Liver (tissue), 9 donors: ENCODE measurements around the gene NAPSA. TPM values are rescaled to one million over a fixed set of nuclear protein-coding genes. Genes with fewer than 3 reads are reported as not detected.

Experiments
- DNase-seq: peaks from one replicate; pipeline ENCODE4 v3.0.0-alpha.2; 2017; ENCODE audit warnings: low spot score
- H3K27ac ChIP-seq, 2 donors: one replicate each; pipeline ENCODE4 v1.7.0; 2013; ENCODE audit warnings: inconsistent platforms in 2 of 2, low read length in 2 of 2, control low read depth in 1 of 2, low read depth in 1 of 2, mild to moderate bottlenecking in 1 of 2
- H3K27me3 ChIP-seq, 4 donors: one replicate each; pipeline versions ENCODE4 v1.6.1 to v1.7.0; 2013; ENCODE audit warnings: low read length in 3 of 4, inconsistent platforms in 1 of 4, mild to moderate bottlenecking in 1 of 4, moderate library complexity in 1 of 4; ENCODE audit not compliant: control insufficient read depth in 4 of 4, insufficient read depth in 4 of 4
- H3K36me3 ChIP-seq, 4 donors: one replicate each; pipeline versions ENCODE4 v1.6.1 to v1.7.0; 2013; ENCODE audit warnings: low read length in 3 of 4, mild to moderate bottlenecking in 3 of 4, low read depth in 1 of 4, moderate library complexity in 1 of 4; ENCODE audit not compliant: control insufficient read depth in 4 of 4, insufficient read depth in 3 of 4
- H3K4me1 ChIP-seq, 4 donors: one replicate each; pipeline versions ENCODE4 v1.6.1 to v1.7.0; 2013; ENCODE audit warnings: low read length in 3 of 4, mild to moderate bottlenecking in 3 of 4, moderate library complexity in 1 of 4; ENCODE audit not compliant: control insufficient read depth in 4 of 4, insufficient read depth in 4 of 4
- H3K4me3 ChIP-seq, 3 donors: one replicate each; pipeline versions ENCODE4 v1.6.1 to v1.7.0; 2013; ENCODE audit warnings: low read length in 3 of 3, control low read depth in 1 of 3, low read depth in 1 of 3, mild to moderate bottlenecking in 1 of 3
- H3K9ac ChIP-seq, 2 donors: one replicate each; pipeline ENCODE4 v1.7.0; 2013; ENCODE audit warnings: low read length in 2 of 2, mild to moderate bottlenecking in 2 of 2, moderate library complexity in 2 of 2, control low read depth in 1 of 2, low read depth in 1 of 2
- H3K9me3 ChIP-seq, 4 donors: one replicate each; pipeline versions ENCODE4 v1.6.1 to v1.7.0; 2013; ENCODE audit warnings: low read length in 3 of 4; ENCODE audit not compliant: control insufficient read depth in 4 of 4
- EGR1 ChIP-seq, 2 donors: IDR thresholded peaks; 2 replicates each; pipeline ENCODE4 v1.6.1; 2016 to 2018; ENCODE audit warnings: antibody characterized with exemption in 2 of 2, low read depth in 2 of 2
- FOXA1 ChIP-seq: IDR thresholded peaks from 2 replicates; pipeline ENCODE4 v1.6.1; 2016; ENCODE audit warnings: antibody characterized with exemption
- FOXA2 ChIP-seq: IDR thresholded peaks from 2 replicates; pipeline ENCODE4 v1.6.1; 2016; ENCODE audit warnings: antibody characterized with exemption
- GABPA ChIP-seq, 2 donors: IDR thresholded peaks in 1 of 2; conservative IDR thresholded peaks in 1 of 2; 2 replicates each; pipeline ENCODE4 v1.6.1; 2016; ENCODE audit warnings: antibody characterized with exemption in 2 of 2, mild to moderate bottlenecking in 1 of 2, moderate library complexity in 1 of 2
- HNF4A ChIP-seq, 2 donors: conservative IDR thresholded peaks; 2 replicates each; pipeline ENCODE4 v1.6.1; 2016; ENCODE audit warnings: antibody characterized with exemption in 2 of 2, mild to moderate bottlenecking in 2 of 2
- JUND ChIP-seq, 2 donors: IDR thresholded peaks; 2 replicates each; pipeline ENCODE4 v1.6.1; 2016; ENCODE audit warnings: antibody characterized with exemption in 2 of 2
- NR2F2 ChIP-seq: IDR thresholded peaks from 2 replicates; pipeline ENCODE4 v1.6.1; 2016; ENCODE audit warnings: antibody characterized with exemption
- RAD21 ChIP-seq, 2 donors: IDR thresholded peaks; 2 replicates each; pipeline ENCODE4 v1.6.1; 2016; ENCODE audit warnings: antibody characterized with exemption in 2 of 2, mild to moderate bottlenecking in 2 of 2
- TAF1 ChIP-seq: conservative IDR thresholded peaks from 2 replicates; pipeline ENCODE4 v1.6.1; 2016; ENCODE audit warnings: antibody characterized with exemption, mild to moderate bottlenecking
- YY1 ChIP-seq: IDR thresholded peaks from 2 replicates; pipeline ENCODE4 v1.6.1; 2016; ENCODE audit warnings: antibody characterized with exemption, mild to moderate bottlenecking
- WGBS: extraction: QIAGEN DNeasy Blood & Tissue Kit; methylation state at CpG from one replicate; pipeline ENCODE4 v1.1.7; 2013; 5-methylcytosine and 5-hydroxymethylcytosine counted together
- polyA plus RNA-seq, 2 donors: library from polyadenylated mRNA; stranded (reverse) in 1 of 2; unstranded in 1 of 2; fragments of 200-250 nt in 1 of 2; fragments of >200 nt in 1 of 2; fragmentation: Nextera tagmentation in 1 of 2; extraction: Ambion mirVana in 1 of 2; gene quantifications; one replicate each; pipeline versions ENCODE4 v1.2.1 to v1.2.3, GENCODE V29; 2013 to 2015
- total RNA-seq, 2 donors: library from RNA; depleted of rRNA; stranded (reverse); fragments of >200 nt; gene quantifications; one replicate each; pipeline ENCODE4 v1.2.3, GENCODE V29; 2014
- TF ChIP-seq, protein P1 (sequence below): IDR thresholded peaks from 2 replicates; pipeline ENCODE4 v1.6.1; 2016; ENCODE audit warnings: antibody characterized with exemption
- TF ChIP-seq, protein P2 (sequence below): IDR thresholded peaks from 2 replicates; pipeline ENCODE4 v1.6.1; 2016; ENCODE audit warnings: antibody characterized with exemption
- TF ChIP-seq, protein P3 (sequence below): IDR thresholded peaks from 2 replicates; pipeline ENCODE4 v1.6.1; 2016; ENCODE audit warnings: antibody characterized with exemption
- TF ChIP-seq, protein P4 (sequence below): IDR thresholded peaks from 2 replicates; pipeline ENCODE4 v1.6.1; 2016; ENCODE audit warnings: antibody characterized with exemption, mild to moderate bottlenecking
- donor health status: healthy.
- donor health status: healthy.
- donor health status: healthy.
- donor health status: healthy.
- donor health status: healthy.

Gene NAPSA
- total and polyA plus RNA-seq, 4 donors: 0.28 to 0.74 (median 0.54) TPM

DNA sequence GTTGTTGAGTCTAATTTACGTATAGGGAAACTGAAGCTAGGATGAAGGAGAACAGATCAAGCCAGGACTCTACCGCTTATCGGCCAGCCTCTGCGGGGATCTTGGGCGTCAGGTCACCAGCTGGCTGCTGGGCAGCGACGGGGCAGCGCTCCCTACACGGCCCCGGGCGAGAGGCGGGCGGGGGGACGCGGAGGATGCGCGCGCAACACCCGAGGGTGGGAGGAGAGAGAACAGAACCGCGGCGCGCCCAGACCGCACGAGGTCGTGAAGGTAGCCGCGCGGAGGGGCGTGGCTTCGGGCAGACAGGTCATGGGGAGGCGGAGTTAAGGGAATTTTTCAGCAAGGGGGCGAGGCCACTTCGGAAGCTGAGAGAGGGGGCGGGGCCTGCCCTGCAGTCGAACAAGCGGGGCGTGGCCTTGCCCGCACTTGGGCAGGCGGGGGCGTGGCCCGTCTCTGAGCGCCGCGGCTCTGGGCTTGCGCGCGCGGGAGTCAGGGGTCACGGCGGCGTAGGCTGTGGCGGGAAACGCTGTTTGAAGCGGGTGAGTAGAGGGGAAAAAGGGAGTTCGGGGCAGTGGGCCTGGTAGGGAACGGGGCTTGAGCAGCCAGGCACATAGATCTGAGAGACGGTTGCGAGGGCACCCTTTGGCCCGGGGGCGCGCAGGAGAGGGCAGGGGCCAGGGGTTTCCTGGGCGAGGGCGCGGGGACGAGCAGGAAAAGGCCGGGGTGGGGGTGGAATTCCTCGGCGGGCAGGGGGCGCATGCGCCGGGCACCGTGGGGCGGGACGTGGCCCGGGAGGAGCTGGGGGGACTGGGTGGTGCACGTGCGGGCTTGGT, 18.6 kb upstream of the NAPSA start, which contains the start of gene POLD1 (continued):
- no peak for TF ChIP-seq JUND (IDR thresholded peaks at IDR 0.05)
- no peak for TF ChIP-seq FOXA2
- TF ChIP-seq FOXA1: peak; percentile 37
- peak in 1 of 2 donors; percentile 70 for TF ChIP-seq EGR1 (IDR thresholded peaks at IDR 0.05; ENCODE audit: low read depth in 2 of 2)
- TF ChIP-seq YY1: peak; percentile 58

DNA sequence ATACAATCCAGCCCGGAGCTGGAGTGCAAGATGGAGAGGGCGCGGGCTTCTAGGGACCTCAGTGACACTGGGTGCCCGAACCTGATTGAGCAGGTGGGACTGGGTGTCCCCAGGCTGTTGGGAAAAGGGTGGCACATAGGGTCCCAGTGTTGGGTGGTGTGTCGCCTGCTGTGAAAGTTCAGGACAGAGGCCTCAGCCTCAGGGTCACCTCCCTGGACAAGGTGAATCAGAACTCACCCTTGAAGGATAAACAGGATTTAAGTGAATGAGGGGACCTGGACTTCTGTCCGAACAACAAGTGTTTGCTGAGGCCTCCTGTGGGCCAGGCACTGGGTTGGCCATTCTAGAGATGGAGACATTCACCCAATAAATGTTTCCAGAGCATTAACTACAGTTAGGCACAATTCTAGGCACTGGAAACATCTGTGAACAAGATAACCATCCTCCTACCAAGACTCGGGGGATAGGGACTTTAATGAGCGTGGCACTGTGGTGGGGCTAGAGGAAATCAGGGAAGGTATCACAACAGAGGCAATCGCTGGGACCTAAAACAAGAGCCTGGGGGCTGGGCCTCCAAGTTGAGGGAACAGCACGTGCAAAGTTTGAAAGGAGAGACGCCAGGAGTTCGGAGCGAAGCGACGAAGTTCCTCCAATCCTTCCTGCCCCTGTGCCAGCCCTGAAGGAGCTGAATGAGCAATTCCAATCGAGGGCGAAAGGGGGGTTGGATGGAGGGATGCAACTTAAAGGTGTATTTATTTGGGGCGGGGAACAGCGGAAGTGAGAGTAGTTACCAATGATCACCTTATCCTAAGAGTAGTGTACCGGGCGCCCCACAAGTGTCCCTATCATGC, 17.8 kb upstream of the NAPSA start:
- TF ChIP-seq HNF4A (conservative IDR thresholded peaks at IDR 0.05): no peak
- TF ChIP-seq, protein P1, sequence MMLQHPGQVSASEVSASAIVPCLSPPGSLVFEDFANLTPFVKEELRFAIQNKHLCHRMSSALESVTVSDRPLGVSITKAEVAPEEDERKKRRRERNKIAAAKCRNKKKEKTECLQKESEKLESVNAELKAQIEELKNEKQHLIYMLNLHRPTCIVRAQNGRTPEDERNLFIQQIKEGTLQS: no peak
- TF ChIP-seq, protein P2, sequence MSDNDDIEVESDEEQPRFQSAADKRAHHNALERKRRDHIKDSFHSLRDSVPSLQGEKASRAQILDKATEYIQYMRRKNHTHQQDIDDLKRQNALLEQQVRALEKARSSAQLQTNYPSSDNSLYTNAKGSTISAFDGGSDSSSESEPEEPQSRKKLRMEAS: no peak
- peaks cover 10 to 42% (median 25%) of the 10 kb centered on the region in 4 donors for H3K36me3 ChIP-seq
- 63% methylated on average over 21 of the region's 21 CpGs for WGBS

DNA sequence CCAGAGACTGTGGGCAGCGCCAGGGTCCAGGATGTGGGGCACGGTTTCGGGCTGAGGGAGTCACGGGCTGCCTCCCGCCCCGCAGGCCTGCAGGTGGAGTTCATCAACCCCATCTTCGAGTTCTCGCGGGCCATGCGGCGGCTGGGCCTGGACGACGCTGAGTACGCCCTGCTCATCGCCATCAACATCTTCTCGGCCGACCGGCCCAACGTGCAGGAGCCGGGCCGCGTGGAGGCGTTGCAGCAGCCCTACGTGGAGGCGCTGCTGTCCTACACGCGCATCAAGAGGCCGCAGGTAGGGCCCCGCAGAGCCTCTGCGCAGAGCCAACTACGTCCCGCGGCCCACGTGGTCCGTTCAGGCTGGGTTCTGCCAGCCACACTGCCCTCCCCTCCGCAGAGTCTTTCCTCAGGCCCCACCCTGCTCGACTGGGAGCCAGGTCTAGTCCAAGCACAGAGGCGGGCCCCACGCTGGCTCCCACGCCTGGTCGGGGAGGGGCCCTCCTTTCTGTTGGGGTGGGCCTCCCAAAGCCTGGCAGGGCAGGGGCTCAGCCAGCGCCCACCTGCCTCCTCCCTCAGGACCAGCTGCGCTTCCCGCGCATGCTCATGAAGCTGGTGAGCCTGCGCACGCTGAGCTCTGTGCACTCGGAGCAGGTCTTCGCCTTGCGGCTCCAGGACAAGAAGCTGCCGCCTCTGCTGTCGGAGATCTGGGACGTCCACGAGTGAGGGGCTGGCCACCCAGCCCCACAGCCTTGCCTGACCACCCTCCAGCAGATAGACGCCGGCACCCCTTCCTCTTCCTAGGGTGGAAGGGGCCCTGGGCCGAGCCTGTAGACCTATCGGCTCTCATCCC, 16.7 kb upstream of the NAPSA start:
- Histone ChIP-seq H3K9me3 (no peaks in the 10 kb centered on the region), H3K4me1 (peaks cover 0 to 12% (median 10%) of the 10 kb centered on the region in 4 donors), H3K9ac (no peak overlapping the region), H3K4me3 (no peak overlapping the region), H3K27me3 (no peaks in the 10 kb centered on the region), H3K27ac (no peak overlapping the region), H3K36me3 (peaks cover 15 to 49% (median 26%) of the 10 kb centered on the region in 4 donors)
- WGBS: 95% methylated on average over 58 of the region's 58 CpGs
- no peak for TF ChIP-seq NR2F2
- DNase-seq: no peak

More for the DNA sequence above, 17.8 kb upstream of the NAPSA start:
- H3K9me3 ChIP-seq: no peaks in the 10 kb centered on the region
- H3K27ac ChIP-seq: peak overlapping the region; percentile 75 to 78
- H3K4me1 ChIP-seq: peaks cover 0 to 12% (median 10%) of the 10 kb centered on the region in 4 donors
- DNase-seq: peak; percentile 43
- H3K27me3 ChIP-seq: no peaks in the 10 kb centered on the region
- peak overlapping the region in 1 of 2 donors; percentile 25 for H3K9ac ChIP-seq
- peak overlapping the region; percentile 18 to 46 (median 36) for H3K4me3 ChIP-seq

DNA sequence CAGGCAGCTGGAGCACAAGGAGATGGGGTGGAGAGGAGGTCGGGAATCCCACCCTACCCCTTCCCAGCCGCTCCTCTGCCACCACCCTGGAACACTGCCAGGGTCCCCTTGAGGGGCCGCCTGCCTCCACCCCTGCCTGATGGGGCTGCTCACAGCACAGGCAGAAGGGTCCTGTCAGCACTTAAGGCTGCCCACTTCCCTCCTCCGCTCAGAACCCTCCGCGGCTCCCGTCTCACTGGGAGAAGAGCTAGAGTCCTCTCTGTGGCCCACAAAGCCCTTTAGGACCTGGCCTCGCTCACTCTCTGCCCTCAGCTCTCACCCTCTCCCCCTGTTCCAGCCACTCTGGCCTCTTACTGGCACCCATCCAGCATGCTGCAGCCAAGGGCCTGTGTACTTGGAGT, 15.3 kb upstream of the NAPSA start:
- Histone ChIP-seq H3K9ac (no peak overlapping the region), H3K27ac (no peak overlapping the region), H3K9me3 (no peaks in the 10 kb centered on the region), H3K4me1 (peaks cover 0 to 12% (median 11%) of the 10 kb centered on the region in 4 donors), H3K4me3 (no peak overlapping the region), H3K36me3 (peaks cover 15 to 49% (median 26%) of the 10 kb centered on the region in 4 donors), H3K27me3 (no peaks in the 10 kb centered on the region)
- WGBS: 90% methylated on average over 8 of the region's 8 CpGs
- peak; percentile 46 for DNase-seq
- TF ChIP-seq, protein P2: no peak
- TF ChIP-seq NR2F2 (no peak), RAD21 (IDR thresholded peaks at IDR 0.05) (no peak), TAF1 (no peak), YY1 (no peak), GABPA (IDR thresholded peaks at IDR 0.05 in 1 of 2, conservative IDR thresholded peaks at IDR 0.05 in 1 of 2) (no peak), HNF4A (conservative IDR thresholded peaks at IDR 0.05) (no peak)
- TF ChIP-seq, protein P1: no peak
- TF ChIP-seq, protein P3, sequence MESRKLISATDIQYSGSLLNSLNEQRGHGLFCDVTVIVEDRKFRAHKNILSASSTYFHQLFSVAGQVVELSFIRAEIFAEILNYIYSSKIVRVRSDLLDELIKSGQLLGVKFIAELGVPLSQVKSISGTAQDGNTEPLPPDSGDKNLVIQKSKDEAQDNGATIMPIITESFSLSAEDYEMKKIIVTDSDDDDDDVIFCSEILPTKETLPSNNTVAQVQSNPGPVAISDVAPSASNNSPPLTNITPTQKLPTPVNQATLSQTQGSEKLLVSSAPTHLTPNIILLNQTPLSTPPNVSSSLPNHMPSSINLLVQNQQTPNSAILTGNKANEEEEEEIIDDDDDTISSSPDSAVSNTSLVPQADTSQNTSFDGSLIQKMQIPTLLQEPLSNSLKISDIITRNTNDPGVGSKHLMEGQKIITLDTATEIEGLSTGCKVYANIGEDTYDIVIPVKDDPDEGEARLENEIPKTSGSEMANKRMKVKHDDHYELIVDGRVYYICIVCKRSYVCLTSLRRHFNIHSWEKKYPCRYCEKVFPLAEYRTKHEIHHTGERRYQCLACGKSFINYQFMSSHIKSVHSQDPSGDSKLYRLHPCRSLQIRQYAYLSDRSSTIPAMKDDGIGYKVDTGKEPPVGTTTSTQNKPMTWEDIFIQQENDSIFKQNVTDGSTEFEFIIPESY: no peak
- TF ChIP-seq, protein P4, sequence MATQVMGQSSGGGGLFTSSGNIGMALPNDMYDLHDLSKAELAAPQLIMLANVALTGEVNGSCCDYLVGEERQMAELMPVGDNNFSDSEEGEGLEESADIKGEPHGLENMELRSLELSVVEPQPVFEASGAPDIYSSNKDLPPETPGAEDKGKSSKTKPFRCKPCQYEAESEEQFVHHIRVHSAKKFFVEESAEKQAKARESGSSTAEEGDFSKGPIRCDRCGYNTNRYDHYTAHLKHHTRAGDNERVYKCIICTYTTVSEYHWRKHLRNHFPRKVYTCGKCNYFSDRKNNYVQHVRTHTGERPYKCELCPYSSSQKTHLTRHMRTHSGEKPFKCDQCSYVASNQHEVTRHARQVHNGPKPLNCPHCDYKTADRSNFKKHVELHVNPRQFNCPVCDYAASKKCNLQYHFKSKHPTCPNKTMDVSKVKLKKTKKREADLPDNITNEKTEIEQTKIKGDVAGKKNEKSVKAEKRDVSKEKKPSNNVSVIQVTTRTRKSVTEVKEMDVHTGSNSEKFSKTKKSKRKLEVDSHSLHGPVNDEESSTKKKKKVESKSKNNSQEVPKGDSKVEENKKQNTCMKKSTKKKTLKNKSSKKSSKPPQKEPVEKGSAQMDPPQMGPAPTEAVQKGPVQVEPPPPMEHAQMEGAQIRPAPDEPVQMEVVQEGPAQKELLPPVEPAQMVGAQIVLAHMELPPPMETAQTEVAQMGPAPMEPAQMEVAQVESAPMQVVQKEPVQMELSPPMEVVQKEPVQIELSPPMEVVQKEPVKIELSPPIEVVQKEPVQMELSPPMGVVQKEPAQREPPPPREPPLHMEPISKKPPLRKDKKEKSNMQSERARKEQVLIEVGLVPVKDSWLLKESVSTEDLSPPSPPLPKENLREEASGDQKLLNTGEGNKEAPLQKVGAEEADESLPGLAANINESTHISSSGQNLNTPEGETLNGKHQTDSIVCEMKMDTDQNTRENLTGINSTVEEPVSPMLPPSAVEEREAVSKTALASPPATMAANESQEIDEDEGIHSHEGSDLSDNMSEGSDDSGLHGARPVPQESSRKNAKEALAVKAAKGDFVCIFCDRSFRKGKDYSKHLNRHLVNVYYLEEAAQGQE: no peak
